ENCODE measurements around the gene RMND1. TPM values are rescaled to one million over a fixed set of nuclear protein-coding genes. Genes with fewer than 3 reads are reported as not detected.

The RMND1 gene
- total RNA-seq, 1 donor from 2014 or later: 18.7 TPM

- no peak for DNase-seq (ENCODE audit: low spot score)
- Mint-ChIP-seq H3K36me3 (ENCODE audit: low read depth, unreplicated experiment) (peaks cover 28% of the 10 kb centered on the region), H3K4me3 (ENCODE audit: unreplicated experiment) (no peak overlapping the region), H3K27me3 (ENCODE audit: unreplicated experiment) (peaks cover 6% of the 10 kb centered on the region), H3K27ac (ENCODE audit: unreplicated experiment) (no peak overlapping the region), H3K4me1 (ENCODE audit: unreplicated experiment) (no peaks in the 10 kb centered on the region), H3K9me3 (ENCODE audit: unreplicated experiment) (no peaks in the 10 kb centered on the region)
- TF ChIP-seq, protein P1, sequence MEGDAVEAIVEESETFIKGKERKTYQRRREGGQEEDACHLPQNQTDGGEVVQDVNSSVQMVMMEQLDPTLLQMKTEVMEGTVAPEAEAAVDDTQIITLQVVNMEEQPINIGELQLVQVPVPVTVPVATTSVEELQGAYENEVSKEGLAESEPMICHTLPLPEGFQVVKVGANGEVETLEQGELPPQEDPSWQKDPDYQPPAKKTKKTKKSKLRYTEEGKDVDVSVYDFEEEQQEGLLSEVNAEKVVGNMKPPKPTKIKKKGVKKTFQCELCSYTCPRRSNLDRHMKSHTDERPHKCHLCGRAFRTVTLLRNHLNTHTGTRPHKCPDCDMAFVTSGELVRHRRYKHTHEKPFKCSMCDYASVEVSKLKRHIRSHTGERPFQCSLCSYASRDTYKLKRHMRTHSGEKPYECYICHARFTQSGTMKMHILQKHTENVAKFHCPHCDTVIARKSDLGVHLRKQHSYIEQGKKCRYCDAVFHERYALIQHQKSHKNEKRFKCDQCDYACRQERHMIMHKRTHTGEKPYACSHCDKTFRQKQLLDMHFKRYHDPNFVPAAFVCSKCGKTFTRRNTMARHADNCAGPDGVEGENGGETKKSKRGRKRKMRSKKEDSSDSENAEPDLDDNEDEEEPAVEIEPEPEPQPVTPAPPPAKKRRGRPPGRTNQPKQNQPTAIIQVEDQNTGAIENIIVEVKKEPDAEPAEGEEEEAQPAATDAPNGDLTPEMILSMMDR (IDR thresholded peaks at IDR 0.05; ENCODE audit: unreplicated experiment): no peak
Measured at GRCh38 chr6:151413372-151414145, 38.4 kb downstream of the RMND1 start.

GRCh38 chr6:151412909-151413308 is 39.0 kb downstream of the RMND1 start:
- no peaks in the 10 kb centered on the region for H3K4me1 Mint-ChIP-seq (ENCODE audit: unreplicated experiment)
- peaks cover 29% of the 10 kb centered on the region for H3K36me3 Mint-ChIP-seq (ENCODE audit: low read depth, unreplicated experiment)

GRCh38 chr6:151409679-151410078 is 42.2 kb downstream of the RMND1 start:
- Mint-ChIP-seq H3K27ac (ENCODE audit: unreplicated experiment) (no peak overlapping the region), H3K9me3 (ENCODE audit: unreplicated experiment) (no peaks in the 10 kb centered on the region), H3K4me1 (ENCODE audit: unreplicated experiment) (peaks cover 2% of the 10 kb centered on the region), H3K36me3 (ENCODE audit: low read depth, unreplicated experiment) (peaks cover 27% of the 10 kb centered on the region), H3K4me3 (ENCODE audit: unreplicated experiment) (no peak overlapping the region), H3K27me3 (ENCODE audit: unreplicated experiment) (peaks cover 6% of the 10 kb centered on the region)
- TF ChIP-seq, protein P1 (IDR thresholded peaks at IDR 0.05; ENCODE audit: unreplicated experiment): no peak
- no peak for DNase-seq (ENCODE audit: low spot score)

More at GRCh38 chr6:151412909-151413308, 39.0 kb downstream of the RMND1 start:
- TF ChIP-seq, protein P1 (IDR thresholded peaks at IDR 0.05; ENCODE audit: unreplicated experiment): no peak
- Mint-ChIP-seq H3K27ac (ENCODE audit: unreplicated experiment) (no peak overlapping the region), H3K9me3 (ENCODE audit: unreplicated experiment) (no peaks in the 10 kb centered on the region), H3K4me3 (ENCODE audit: unreplicated experiment) (no peak overlapping the region), H3K27me3 (ENCODE audit: unreplicated experiment) (peaks cover 8% of the 10 kb centered on the region)
- DNase-seq (ENCODE audit: low spot score): no peak

- Mint-ChIP-seq H3K36me3 (ENCODE audit: low read depth, unreplicated experiment) (peaks cover 27% of the 10 kb centered on the region), H3K27me3 (ENCODE audit: unreplicated experiment) (peaks cover 6% of the 10 kb centered on the region), H3K4me3 (ENCODE audit: unreplicated experiment) (no peak overlapping the region), H3K4me1 (ENCODE audit: unreplicated experiment) (peaks cover 2% of the 10 kb centered on the region), H3K27ac (ENCODE audit: unreplicated experiment) (peak overlapping the region; percentile 1), H3K9me3 (ENCODE audit: unreplicated experiment) (no peaks in the 10 kb centered on the region)
- TF ChIP-seq, protein P1 (IDR thresholded peaks at IDR 0.05; ENCODE audit: unreplicated experiment): no peak
- no peak for DNase-seq (ENCODE audit: low spot score)
Measured at GRCh38 chr6:151409260-151409659, 42.7 kb downstream of the RMND1 start.

DNA sequence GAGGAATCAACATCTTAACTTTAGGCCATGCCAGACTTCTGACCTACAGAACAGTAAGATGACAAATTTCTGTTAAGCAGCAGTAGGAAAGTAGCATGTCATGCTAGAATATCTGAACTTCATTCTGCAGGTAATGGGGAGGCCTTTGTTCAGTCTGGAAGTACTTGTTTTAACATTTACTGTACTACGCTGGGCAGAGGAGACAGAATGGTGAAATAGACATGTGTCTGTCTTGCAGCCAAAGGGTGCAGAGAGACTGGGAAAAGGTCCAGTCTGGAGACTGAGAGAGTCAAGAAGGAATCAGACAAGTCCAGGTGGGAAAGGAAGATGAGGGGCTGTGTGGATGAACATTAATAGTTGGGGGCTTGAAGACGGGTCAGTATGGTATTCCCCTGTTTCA is 43.1 kb downstream of the RMND1 start:
- DNase-seq (ENCODE audit: low spot score): no peak
- peaks cover 2% of the 10 kb centered on the region for H3K4me1 Mint-ChIP-seq (ENCODE audit: unreplicated experiment)
- peaks cover 27% of the 10 kb centered on the region for H3K36me3 Mint-ChIP-seq (ENCODE audit: low read depth, unreplicated experiment)
- TF ChIP-seq, protein P1 (IDR thresholded peaks at IDR 0.05; ENCODE audit: unreplicated experiment): no peak
- peaks cover 6% of the 10 kb centered on the region for H3K27me3 Mint-ChIP-seq (ENCODE audit: unreplicated experiment)
- no peaks in the 10 kb centered on the region for H3K9me3 Mint-ChIP-seq (ENCODE audit: unreplicated experiment)
- peak overlapping the region; percentile 1 for H3K27ac Mint-ChIP-seq (ENCODE audit: unreplicated experiment)
- no peak overlapping the region for H3K4me3 Mint-ChIP-seq (ENCODE audit: unreplicated experiment)
